Measurements from ENCODE around the gene CNKSR2. TPM values are rescaled to one million over a fixed set of nuclear protein-coding genes. Genes with fewer than 3 reads are reported as not detected.

Gene CNKSR2
- total and polyA plus RNA-seq, 5 donors from 2014 or later: 6.6 to 14.7 (median 7.7) TPM

DNA sequence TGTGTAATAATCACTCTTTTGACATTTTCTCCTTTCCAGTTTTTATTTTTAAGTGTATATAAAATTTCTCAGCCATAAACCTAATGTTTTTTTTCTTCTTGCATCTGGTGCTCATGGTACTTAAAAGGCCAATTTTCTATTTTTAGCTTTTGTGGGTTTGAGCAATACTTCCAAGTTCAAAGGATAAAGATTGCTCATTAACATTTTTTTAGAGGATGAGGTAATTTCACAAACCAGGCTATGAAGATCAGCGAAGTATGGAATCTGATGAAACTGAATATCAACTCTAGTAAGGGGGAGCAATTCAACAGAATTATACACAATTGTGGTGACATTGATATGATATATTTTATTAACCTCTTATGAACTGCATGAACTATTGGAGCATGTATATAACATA is 309.7 kb downstream of the CNKSR2 start:
- H3K27me3 ChIP-seq (ENCODE audit: control insufficient read depth, insufficient read depth, low read length): no peaks in the 10 kb centered on the region
- no peaks in the 10 kb centered on the region for H3K4me1 ChIP-seq (ENCODE audit: control insufficient read depth, insufficient read depth, low read length, poor library complexity, severe bottlenecking)
- Mint-ChIP-seq H3K4me3 (no peak overlapping the region), H3K27me3 (no peaks in the 10 kb centered on the region), H3K27ac (no peak overlapping the region), H3K36me3 (no peaks in the 10 kb centered on the region), H3K9me3 (no peaks in the 10 kb centered on the region), H3K4me1 (no peaks in the 10 kb centered on the region)
- H3K27ac ChIP-seq (ENCODE audit: insufficient read depth, low read length, poor library complexity, severe bottlenecking): no peak overlapping the region
- H3K9me3 ChIP-seq (ENCODE audit: control insufficient read depth in 2 of 2, low read length in 2 of 2): no peaks in the 10 kb centered on the region
- ATAC-seq (ENCODE audit: low read depth in 2 of 2) (no peak), DNase-seq (no peak)
- no peak overlapping the region for H3K4me3 ChIP-seq (ENCODE audit: low read depth, low read length)
- no peaks in the 10 kb centered on the region for H3K36me3 ChIP-seq (ENCODE audit: control insufficient read depth, insufficient read depth, low read length)

GRCh38 chrX:21691512-21692018 is 317.3 kb downstream of the CNKSR2 start:
- no peak overlapping the region for H3K27ac ChIP-seq (ENCODE audit: insufficient read depth, low read length, poor library complexity, severe bottlenecking)
- peak in 1 of 3 donors; percentile 21 for DNase-seq
- no peaks in the 10 kb centered on the region for H3K36me3 ChIP-seq (ENCODE audit: control insufficient read depth, insufficient read depth, low read length)
- H3K4me1 ChIP-seq (ENCODE audit: control insufficient read depth, insufficient read depth, low read length, poor library complexity, severe bottlenecking): no peaks in the 10 kb centered on the region
- Mint-ChIP-seq H3K9me3 (no peaks in the 10 kb centered on the region), H3K4me3 (no peak overlapping the region), H3K27ac (no peak overlapping the region), H3K27me3 (no peaks in the 10 kb centered on the region), H3K36me3 (no peaks in the 10 kb centered on the region), H3K4me1 (peaks cover 0 to 2% (median 0%) of the 10 kb centered on the region in 4 donors)
- no peaks in the 10 kb centered on the region for H3K27me3 ChIP-seq (ENCODE audit: control insufficient read depth, insufficient read depth, low read length)
- no peak overlapping the region for H3K4me3 ChIP-seq (ENCODE audit: low read depth, low read length)
- no peak for ATAC-seq (ENCODE audit: low read depth in 2 of 2)
- H3K9me3 ChIP-seq (ENCODE audit: control insufficient read depth in 2 of 2, low read length in 2 of 2): no peaks in the 10 kb centered on the region

DNA sequence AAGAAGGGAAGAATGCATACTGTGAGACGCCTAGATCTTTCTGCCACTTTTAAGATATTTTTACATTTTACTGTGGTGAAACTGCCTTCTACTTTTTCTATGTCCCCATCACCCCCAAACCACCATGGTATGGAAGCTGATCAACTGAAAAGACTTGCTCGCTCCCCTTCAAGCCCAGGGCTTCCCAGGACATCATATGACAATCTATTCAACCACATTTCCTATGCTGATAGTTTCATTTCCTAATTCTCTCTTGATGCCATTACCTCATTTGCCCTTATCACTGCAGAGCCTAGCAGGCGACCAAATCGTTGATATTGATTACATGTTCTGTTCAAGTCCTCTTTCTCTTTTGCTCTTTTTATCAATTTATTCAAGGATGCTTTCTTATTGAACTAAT is 324.1 kb downstream of the CNKSR2 start:
- Histone ChIP-seq H3K36me3 (ENCODE audit: control insufficient read depth, insufficient read depth, low read length) (no peaks in the 10 kb centered on the region), H3K4me3 (ENCODE audit: low read depth, low read length) (no peak overlapping the region), H3K9me3 (ENCODE audit: control insufficient read depth in 2 of 2, low read length in 2 of 2) (no peaks in the 10 kb centered on the region), H3K27me3 (ENCODE audit: control insufficient read depth, insufficient read depth, low read length) (no peaks in the 10 kb centered on the region), H3K4me1 (ENCODE audit: control insufficient read depth, insufficient read depth, low read length, poor library complexity, severe bottlenecking) (no peaks in the 10 kb centered on the region), H3K27ac (ENCODE audit: insufficient read depth, low read length, poor library complexity, severe bottlenecking) (no peak overlapping the region)
- H3K9me3 Mint-ChIP-seq: peaks cover 0 to 1% (median 0%) of the 10 kb centered on the region in 7 donors
- no peaks in the 10 kb centered on the region for H3K27me3 Mint-ChIP-seq
- H3K4me1 Mint-ChIP-seq: no peaks in the 10 kb centered on the region
- DNase-seq: no peak
- H3K36me3 Mint-ChIP-seq: no peaks in the 10 kb centered on the region
- ATAC-seq (ENCODE audit: low read depth in 2 of 2): no peak
- H3K4me3 Mint-ChIP-seq: no peak overlapping the region
- no peak overlapping the region for H3K27ac Mint-ChIP-seq

- no peaks in the 10 kb centered on the region for H3K36me3 Mint-ChIP-seq
- H3K27ac Mint-ChIP-seq: no peak overlapping the region
- no peaks in the 10 kb centered on the region for H3K9me3 ChIP-seq (ENCODE audit: control insufficient read depth in 2 of 2, low read length in 2 of 2)
- no peaks in the 10 kb centered on the region for H3K27me3 Mint-ChIP-seq
- ATAC-seq (ENCODE audit: low read depth in 2 of 2): no peak
- no peaks in the 10 kb centered on the region for H3K27me3 ChIP-seq (ENCODE audit: control insufficient read depth, insufficient read depth, low read length)
- no peak overlapping the region for H3K27ac ChIP-seq (ENCODE audit: insufficient read depth, low read length, poor library complexity, severe bottlenecking)
- H3K4me1 Mint-ChIP-seq: no peaks in the 10 kb centered on the region
- no peak for DNase-seq
- H3K36me3 ChIP-seq (ENCODE audit: control insufficient read depth, insufficient read depth, low read length): no peaks in the 10 kb centered on the region
- no peak overlapping the region for H3K4me3 ChIP-seq (ENCODE audit: low read depth, low read length)
- peaks cover 0 to 1% (median 0%) of the 10 kb centered on the region in 7 donors for H3K9me3 Mint-ChIP-seq
- no peaks in the 10 kb centered on the region for H3K4me1 ChIP-seq (ENCODE audit: control insufficient read depth, insufficient read depth, low read length, poor library complexity, severe bottlenecking)
- no peak overlapping the region for H3K4me3 Mint-ChIP-seq
Observed at GRCh38 chrX:21699136-21699535, 324.9 kb downstream of the CNKSR2 start.

DNA sequence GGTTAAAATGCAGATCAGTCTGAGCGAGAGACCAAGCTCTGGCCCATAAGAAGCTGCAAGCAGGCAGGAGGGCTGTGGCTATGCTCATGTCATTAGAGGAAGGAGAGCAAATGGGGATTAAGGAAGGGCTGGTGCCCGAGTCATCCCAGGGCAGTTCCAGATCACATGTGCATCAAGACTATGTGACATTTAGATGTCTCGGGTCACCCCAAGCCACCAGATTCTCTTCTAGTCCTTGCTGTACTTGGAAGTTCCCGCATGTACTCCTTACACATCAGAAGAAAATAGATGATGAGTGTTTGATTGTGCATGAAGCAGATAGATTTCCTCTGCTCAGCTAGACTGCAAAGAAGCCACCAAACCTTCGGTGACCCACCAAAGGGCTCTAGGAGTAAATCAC is 326.1 kb downstream of the CNKSR2 start:
- no peaks in the 10 kb centered on the region for H3K36me3 ChIP-seq (ENCODE audit: control insufficient read depth, insufficient read depth, low read length)
- no peaks in the 10 kb centered on the region for H3K9me3 ChIP-seq (ENCODE audit: control insufficient read depth in 2 of 2, low read length in 2 of 2)
- ATAC-seq (ENCODE audit: low read depth in 2 of 2) (no peak), DNase-seq (no peak)
- no peak overlapping the region for H3K4me3 ChIP-seq (ENCODE audit: low read depth, low read length)
- no peaks in the 10 kb centered on the region for H3K27me3 ChIP-seq (ENCODE audit: control insufficient read depth, insufficient read depth, low read length)
- H3K4me1 Mint-ChIP-seq: no peaks in the 10 kb centered on the region
- H3K27ac Mint-ChIP-seq: no peak overlapping the region
- peaks cover 0 to 1% (median 0%) of the 10 kb centered on the region in 7 donors for H3K9me3 Mint-ChIP-seq
- no peaks in the 10 kb centered on the region for H3K27me3 Mint-ChIP-seq
- no peaks in the 10 kb centered on the region for H3K4me1 ChIP-seq (ENCODE audit: control insufficient read depth, insufficient read depth, low read length, poor library complexity, severe bottlenecking)
- no peak overlapping the region for H3K27ac ChIP-seq (ENCODE audit: insufficient read depth, low read length, poor library complexity, severe bottlenecking)
- no peak overlapping the region for H3K4me3 Mint-ChIP-seq
- H3K36me3 Mint-ChIP-seq: no peaks in the 10 kb centered on the region

DNA sequence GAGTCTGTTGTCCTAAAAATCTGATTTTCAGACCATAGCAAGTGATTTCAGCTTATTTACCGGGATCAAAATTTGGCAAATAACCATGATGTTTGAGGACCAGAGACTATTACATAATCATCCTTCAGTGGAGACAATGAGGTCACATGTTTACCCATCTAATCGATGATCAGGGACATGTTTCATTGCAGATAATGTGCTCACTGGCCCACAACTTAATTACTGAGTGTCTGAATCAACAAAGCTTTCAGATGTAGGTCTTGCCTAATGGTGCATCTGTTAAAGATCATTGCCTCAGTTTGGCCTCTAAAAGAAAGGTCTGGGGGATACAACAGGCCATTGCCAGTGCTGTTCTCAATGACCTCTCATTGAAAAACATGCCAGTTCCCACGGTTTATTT is 326.7 kb downstream of the CNKSR2 start:
- H3K4me3 Mint-ChIP-seq: no peak overlapping the region
- ATAC-seq (ENCODE audit: low read depth in 2 of 2): no peak
- H3K4me1 ChIP-seq (ENCODE audit: control insufficient read depth, insufficient read depth, low read length, poor library complexity, severe bottlenecking): no peaks in the 10 kb centered on the region

DNA sequence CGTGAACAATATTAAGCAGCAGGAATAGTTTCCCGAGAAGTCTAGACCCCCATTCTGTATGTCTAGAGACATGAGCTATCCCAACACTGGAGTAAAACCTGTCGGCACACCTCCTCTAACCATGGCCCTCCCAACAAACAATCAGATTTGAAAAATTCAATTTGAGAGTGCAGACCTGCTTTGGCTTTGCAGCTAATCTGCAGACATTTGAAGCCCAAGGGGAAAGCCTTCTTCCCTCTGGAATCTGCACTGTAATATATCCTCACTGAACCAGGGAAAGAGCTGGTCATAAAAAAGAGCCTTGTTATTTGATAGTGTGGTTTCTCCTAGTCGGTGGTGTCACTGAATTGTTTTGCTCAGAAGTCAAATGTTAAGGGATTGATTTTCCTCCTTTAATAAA is 328.5 kb downstream of the CNKSR2 start:
- ATAC-seq (ENCODE audit: low read depth in 2 of 2): no peak
- no peak overlapping the region for H3K27ac Mint-ChIP-seq
- no peaks in the 10 kb centered on the region for H3K4me1 Mint-ChIP-seq
- Histone ChIP-seq H3K27me3 (ENCODE audit: control insufficient read depth, insufficient read depth, low read length) (no peaks in the 10 kb centered on the region), H3K9me3 (ENCODE audit: control insufficient read depth in 2 of 2, low read length in 2 of 2) (no peaks in the 10 kb centered on the region), H3K4me1 (ENCODE audit: control insufficient read depth, insufficient read depth, low read length, poor library complexity, severe bottlenecking) (no peaks in the 10 kb centered on the region), H3K36me3 (ENCODE audit: control insufficient read depth, insufficient read depth, low read length) (no peaks in the 10 kb centered on the region), H3K27ac (ENCODE audit: insufficient read depth, low read length, poor library complexity, severe bottlenecking) (no peak overlapping the region), H3K4me3 (ENCODE audit: low read depth, low read length) (no peak overlapping the region)
- no peaks in the 10 kb centered on the region for H3K27me3 Mint-ChIP-seq
- no peak for DNase-seq
- H3K4me3 Mint-ChIP-seq: no peak overlapping the region
- no peaks in the 10 kb centered on the region for H3K36me3 Mint-ChIP-seq
- peaks cover 0 to 8% (median 0%) of the 10 kb centered on the region in 7 donors for H3K9me3 Mint-ChIP-seq

More for the DNA sequence above, 326.7 kb downstream of the CNKSR2 start:
- Histone ChIP-seq H3K36me3 (ENCODE audit: control insufficient read depth, insufficient read depth, low read length) (no peaks in the 10 kb centered on the region), H3K4me3 (ENCODE audit: low read depth, low read length) (no peak overlapping the region), H3K9me3 (ENCODE audit: control insufficient read depth in 2 of 2, low read length in 2 of 2) (no peaks in the 10 kb centered on the region), H3K27me3 (ENCODE audit: control insufficient read depth, insufficient read depth, low read length) (no peaks in the 10 kb centered on the region), H3K27ac (ENCODE audit: insufficient read depth, low read length, poor library complexity, severe bottlenecking) (no peak overlapping the region)
- no peaks in the 10 kb centered on the region for H3K36me3 Mint-ChIP-seq
- H3K4me1 Mint-ChIP-seq: no peaks in the 10 kb centered on the region
- peaks cover 0 to 1% (median 0%) of the 10 kb centered on the region in 7 donors for H3K9me3 Mint-ChIP-seq
- no peaks in the 10 kb centered on the region for H3K27me3 Mint-ChIP-seq
- DNase-seq: no peak
- H3K27ac Mint-ChIP-seq: no peak overlapping the region
